GM18873 (cell line): ENCODE data around the gene ADH1B.
"Not testable (repeated sequence)": the region's sequence is repeated elsewhere in the genome, so short reads cannot be mapped to it uniquely, and the experiment has no call there.

Experiments
- ATAC-seq: cut with Tn5 transposase; IDR thresholded peaks from one replicate; pipeline ENCODE4 v1.9.1; 2021; ENCODE audit warnings: mild to moderate bottlenecking, moderate library complexity, moderate number of reproducible peaks; ENCODE audit not compliant: unreplicated experiment, low FRiP score

Gene ADH1B

GRCh38 chr4:99324979-99325378 is 3.8 kb upstream of the ADH1B start:
- no peak for ATAC-seq

- no peak for ATAC-seq
Observed at GRCh38 chr4:99324361-99324760, 3.2 kb upstream of the ADH1B start.

DNA sequence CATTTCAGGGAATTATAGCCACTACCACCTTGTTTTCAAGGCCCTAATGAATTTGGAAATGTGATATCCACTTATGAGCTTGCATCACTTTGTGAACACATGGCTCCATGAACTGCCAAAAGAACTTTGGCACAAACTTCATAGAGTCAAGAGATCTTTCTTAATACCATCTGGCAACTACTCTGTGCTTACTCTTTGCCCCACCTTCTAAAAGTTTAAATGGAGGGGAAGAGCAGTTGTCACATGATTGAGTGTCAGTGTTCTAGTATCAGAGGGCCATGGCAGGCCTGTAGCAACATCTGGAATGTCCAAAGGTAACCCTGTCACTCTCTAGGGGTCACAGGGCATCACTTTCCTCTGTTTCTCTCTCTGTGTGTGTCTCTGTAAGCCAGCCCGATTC is 2.6 kb upstream of the ADH1B start:
- no peak for ATAC-seq

GRCh38 chr4:99317811-99318210 is 3.4 kb downstream of the ADH1B start:
- ATAC-seq: not testable (repeated sequence)

GRCh38 chr4:99317354-99317753 is 3.8 kb downstream of the ADH1B start:
- no peak for ATAC-seq

- no peak for ATAC-seq
Observed at GRCh38 chr4:99315839-99316238, 5.4 kb downstream of the ADH1B start.

- no peak for ATAC-seq
Observed at GRCh38 chr4:99314211-99314610, 7.0 kb downstream of the ADH1B start.

- no peak for ATAC-seq
Observed at GRCh38 chr4:99310389-99310788, 10.8 kb downstream of the ADH1B start.

DNA sequence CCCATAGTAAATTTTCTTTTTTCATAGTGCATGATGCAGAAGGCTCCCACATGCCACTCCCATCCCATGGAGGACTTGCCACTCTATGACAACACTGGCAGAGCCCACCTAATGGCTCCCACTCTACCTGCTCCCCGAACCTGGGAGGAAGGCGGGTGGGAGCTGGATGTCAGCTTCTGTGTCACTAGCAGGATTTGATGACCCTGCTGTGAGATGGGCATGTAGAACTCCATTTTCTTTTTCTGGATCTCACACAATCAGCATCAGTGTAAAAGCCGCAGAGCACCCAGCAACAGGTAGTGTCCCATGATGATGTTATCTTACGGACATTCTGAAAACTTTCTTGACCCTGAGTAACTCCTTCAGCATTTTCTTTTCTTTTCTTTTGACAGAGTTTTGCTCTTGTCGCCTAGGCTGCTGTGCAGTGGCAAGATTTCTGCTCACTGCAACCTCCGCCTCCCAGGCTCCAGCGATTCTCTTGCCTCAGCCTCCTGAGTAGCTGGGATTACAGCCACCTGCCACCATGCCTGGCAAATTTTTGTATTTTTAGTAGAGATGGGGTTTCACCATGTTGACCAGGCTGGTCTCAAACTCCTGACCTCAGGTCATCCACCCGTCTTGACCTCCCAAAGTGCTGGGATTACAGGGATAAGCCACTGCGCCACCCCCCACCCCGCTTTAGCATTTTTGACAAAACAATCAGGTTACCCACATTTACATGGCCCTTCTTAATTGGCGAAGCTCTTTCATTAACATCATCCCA is 15.4 kb downstream of the ADH1B start:
- no peak for ATAC-seq

- no peak for ATAC-seq
Observed at GRCh38 chr4:99301376-99302164, 19.6 kb downstream of the ADH1B start.

- ATAC-seq: no peak
Observed at GRCh38 chr4:99300934-99301333, 20.3 kb downstream of the ADH1B start.

GRCh38 chr4:99293357-99293756 is 27.8 kb downstream of the ADH1B start:
- ATAC-seq: no peak

DNA sequence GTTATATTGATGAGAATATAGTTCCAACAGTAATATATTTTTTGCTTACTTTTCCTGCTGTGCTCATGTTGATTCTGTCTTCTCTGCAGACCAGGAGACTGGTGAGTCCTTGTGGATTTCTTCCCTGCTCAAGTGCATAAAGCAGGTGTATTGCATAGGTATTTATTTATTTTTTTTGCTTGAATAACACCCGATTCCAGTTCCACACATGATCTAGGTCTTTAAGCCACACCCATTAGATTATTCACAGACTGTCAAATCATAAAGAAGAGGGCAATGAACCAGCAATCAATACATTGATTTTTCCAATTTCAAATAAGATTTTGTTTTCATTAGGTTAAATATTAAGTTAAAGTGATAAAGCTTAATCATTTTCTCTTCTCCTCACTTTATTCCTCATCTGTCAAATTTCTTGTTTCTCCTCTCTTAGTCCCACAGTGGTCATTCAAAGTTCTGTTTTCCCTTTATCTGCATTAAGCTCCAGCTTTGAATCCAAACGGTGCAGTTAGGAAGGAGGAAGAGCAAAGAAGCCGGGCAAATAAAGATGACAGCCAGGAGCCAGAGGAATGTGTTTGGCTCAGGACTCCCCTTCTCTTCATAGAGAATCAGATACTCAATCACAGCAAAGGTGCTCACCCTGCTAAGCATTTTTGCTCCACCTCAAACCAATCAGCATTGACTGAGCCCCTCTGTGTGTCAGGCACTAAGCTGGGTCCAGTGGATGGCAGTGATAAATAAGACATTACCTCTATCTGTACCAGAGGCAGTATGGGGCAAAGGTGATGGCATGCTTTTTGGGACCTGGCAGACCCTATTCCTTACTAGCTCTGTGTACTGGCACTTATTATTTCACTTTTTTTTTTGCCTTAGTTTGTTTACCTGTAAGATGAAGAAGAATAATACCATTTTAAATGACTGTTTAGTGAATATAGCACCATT is 30.1 kb downstream of the ADH1B start, which contains the start of gene ADH1A:
TSS of gene ADH1A (minus strand) at position 138 of the 939 bp plus-strand sequence. CDS start at position 67, 71 bp downstream.
- no peak for ATAC-seq

GRCh38 chr4:99285387-99285786 is 35.8 kb downstream of the ADH1B start:
- no peak for ATAC-seq

DNA sequence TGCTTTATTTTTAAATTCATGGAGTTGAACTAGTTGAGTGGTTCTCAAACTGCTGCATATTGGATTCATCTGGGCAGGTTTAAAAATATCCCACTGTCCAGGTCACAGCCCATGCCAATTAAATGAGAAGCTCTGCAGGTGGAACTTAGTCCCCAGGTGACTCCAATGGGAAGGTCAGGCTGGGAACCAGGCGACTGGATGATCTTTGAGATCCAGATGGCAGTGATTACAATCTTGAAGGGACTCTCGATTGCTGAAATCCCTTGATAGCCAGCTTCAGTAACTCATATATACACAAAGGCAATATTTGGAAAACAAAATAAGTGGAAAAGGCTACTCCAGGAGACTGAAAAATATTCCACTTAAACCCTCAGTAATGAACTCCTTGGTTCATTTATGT is 38.5 kb downstream of the ADH1B start:
- no peak for ATAC-seq

DNA sequence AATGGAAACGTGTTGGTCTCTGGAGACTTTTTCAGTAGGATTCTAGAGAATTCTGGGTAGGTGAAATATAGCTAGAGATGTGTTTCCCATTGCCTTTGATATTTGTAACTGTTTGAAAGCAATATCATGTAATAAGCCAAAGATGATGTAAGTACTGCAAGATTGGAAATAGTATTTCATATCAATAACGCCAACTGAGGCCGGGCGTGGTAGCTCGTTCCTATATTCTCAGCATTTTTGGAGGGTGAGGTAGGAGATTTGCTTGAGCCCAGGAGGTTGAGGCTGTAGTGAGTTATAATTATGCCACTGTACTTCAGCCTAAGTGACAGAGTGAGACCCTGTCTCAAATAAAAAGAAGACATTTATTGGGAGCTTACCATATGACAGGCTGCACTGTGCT is 39.9 kb downstream of the ADH1B start:
- ATAC-seq: no peak

- no peak for ATAC-seq
Observed at GRCh38 chr4:99276417-99276816, 44.8 kb downstream of the ADH1B start.

DNA sequence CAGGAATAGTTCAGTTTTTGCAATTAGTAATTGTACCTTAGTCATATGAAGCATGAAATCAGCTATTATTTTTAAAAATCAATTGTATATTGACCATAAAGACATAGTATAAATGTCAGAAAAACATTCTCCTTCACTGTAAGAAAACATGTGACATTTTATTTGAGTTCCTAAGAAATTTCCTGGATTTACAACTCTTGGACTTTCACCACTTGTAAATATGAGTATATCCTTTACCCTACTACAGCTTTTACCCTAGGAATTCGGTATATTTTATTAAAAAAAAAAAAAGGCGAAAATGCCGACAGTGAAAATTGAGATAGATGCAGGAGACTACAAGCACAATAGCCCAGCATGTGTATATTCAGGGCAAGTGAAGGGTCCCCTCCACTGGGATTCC is 45.3 kb downstream of the ADH1B start:
- no peak for ATAC-seq

DNA sequence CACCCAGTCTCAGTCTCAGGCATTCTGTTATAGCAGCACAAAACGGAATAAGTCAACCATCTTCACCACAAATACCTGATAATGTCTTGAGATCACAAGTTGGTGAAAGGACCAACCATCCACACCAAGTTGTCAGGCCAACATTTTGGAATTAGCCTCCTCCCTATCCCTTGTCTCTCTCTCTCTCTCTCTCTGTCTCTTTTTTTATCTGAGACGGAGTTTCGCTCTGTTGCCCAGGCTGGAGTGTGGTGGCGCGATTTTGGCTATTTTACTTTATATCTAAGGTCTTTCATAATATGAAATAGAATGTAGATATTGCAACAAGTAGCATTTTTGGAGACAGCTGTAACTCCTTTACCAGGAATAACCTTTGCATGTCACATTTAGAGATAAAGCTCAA is 46.2 kb downstream of the ADH1B start:
- ATAC-seq: no peak

DNA sequence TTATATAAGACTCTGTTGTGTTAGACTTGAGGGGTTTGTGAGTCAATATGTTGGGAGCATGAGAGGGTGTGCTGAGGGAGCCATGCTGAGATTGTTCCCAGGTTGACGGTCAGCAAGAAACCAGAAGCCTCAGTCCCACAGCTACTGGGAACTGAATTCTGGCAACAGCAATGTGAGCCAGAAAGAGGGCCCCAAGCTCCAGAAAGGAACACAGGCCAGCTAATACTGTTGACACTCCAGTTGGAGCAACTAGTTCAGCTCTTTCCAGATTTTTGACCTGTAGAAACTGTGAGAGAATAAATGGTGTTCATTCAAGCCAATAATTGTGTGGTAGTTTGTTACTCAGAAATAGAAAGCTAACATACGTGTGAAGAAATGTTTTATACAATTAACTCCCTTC is 47.5 kb downstream of the ADH1B start:
- no peak for ATAC-seq

DNA sequence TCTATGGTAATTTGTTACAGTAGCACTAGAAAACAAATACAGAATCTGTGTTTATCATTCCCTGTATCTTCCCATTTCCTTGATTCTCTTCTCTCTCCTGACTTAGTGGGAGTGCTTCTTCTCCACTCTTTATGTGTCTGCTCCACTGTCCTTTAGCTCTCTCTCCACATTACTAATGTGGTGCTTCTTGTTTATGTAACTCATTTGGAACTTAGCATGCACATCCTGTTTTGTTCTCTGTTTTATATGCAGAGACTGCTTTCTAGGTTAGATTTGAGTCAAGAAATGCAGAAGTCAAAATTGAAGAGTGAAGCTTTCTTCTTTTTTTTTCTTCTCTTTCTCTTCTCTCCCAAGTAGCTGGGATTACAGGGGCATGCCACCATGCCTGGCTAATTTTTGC is 56.3 kb downstream of the ADH1B start:
- no peak for ATAC-seq
